ENCODE results near the gene ESR1. TPM values are rescaled to one million over a fixed set of nuclear protein-coding genes. Genes with fewer than 3 reads are reported as not detected.

Gene ESR1
- total RNA-seq, 2 experiments from 2014 or later, result 0.38 to 0.79 TPM

DNA sequence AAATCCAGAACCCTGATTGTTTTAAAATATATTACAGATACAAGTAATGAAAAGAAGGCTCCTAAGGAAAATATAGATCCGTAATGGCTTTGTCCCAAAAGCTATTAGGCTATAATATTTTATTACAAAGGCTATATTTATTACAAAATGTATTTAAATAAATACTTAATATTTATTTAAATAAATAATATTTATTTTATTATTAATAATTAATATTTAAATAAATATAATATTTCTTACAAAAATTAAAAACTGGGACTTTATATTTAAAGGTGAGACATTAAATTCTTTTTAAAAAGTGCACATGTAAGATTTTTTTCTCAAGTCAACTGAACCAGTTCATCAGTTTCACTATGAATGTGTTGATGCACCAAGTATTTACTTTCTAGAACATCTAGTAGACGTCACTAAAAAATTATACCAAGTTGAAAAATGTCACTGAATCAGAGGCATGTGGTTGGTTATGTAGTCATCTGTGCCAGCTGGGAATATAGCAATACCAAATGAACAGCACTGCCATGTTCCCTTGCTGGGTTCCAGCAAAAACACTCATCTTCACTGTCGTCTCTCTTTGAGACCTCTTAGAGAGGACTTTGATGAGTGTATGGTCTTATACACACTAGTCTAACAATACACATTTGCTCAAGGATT lies 278.9 kb downstream of the ESR1 start:
- Mint-ChIP-seq H3K4me1 (ENCODE audit: low read depth) (no peaks in the 10 kb centered on the region), H3K27ac (no peak overlapping the region), H3K36me3 (ENCODE audit: low read depth) (no peaks in the 10 kb centered on the region), H3K27me3 (no peaks in the 10 kb centered on the region), H3K4me3 (no peak overlapping the region), H3K9me3 (no peaks in the 10 kb centered on the region)
- TF ChIP-seq, protein P1, sequence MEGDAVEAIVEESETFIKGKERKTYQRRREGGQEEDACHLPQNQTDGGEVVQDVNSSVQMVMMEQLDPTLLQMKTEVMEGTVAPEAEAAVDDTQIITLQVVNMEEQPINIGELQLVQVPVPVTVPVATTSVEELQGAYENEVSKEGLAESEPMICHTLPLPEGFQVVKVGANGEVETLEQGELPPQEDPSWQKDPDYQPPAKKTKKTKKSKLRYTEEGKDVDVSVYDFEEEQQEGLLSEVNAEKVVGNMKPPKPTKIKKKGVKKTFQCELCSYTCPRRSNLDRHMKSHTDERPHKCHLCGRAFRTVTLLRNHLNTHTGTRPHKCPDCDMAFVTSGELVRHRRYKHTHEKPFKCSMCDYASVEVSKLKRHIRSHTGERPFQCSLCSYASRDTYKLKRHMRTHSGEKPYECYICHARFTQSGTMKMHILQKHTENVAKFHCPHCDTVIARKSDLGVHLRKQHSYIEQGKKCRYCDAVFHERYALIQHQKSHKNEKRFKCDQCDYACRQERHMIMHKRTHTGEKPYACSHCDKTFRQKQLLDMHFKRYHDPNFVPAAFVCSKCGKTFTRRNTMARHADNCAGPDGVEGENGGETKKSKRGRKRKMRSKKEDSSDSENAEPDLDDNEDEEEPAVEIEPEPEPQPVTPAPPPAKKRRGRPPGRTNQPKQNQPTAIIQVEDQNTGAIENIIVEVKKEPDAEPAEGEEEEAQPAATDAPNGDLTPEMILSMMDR (IDR thresholded peaks at IDR 0.05), result no peak
- no peak for ATAC-seq
- ChIA-PET POLR2A (no interaction called here), CTCF (interaction anchor here (1.0 kb wide), 1 partner anchor 9 kb away, joined by 3 read pairs; no protein-coding TSS in a partner anchor)
- intact Hi-C loops (cut with micrococcal nuclease), result no loop called here
- DNase-seq, result no peak

DNA sequence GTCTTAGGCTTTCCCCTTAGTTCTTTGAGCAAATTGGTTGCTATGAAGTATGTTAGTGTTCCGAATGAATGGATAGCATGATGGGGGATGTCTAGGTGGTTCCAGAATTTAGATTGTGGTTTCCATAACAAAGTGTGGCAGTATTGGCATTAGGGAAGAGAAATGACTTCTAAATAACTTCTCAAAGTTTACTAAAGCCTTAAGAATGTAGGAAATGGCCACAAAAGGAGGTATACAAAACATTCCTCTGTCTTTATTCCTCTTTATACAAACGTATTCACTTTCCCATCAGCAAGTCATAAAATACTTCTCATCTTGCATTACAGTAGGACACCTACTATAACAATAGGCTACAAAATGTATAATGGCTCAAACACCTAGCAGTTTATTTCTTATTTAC lies 279.6 kb downstream of the ESR1 start:
- TF ChIP-seq, protein P1 (IDR thresholded peaks at IDR 0.05), result no peak
- no peaks in the 10 kb centered on the region for H3K9me3 Mint-ChIP-seq
- no peak for ATAC-seq
- no peaks in the 10 kb centered on the region for H3K36me3 Mint-ChIP-seq (ENCODE audit: low read depth)
- no peaks in the 10 kb centered on the region for H3K27me3 Mint-ChIP-seq
- intact Hi-C loops (cut with micrococcal nuclease), result no loop called here
- no peak for DNase-seq
- ChIA-PET POLR2A (no interaction called here), CTCF (interaction anchor here (1.0 kb wide), 1 partner anchor 8 kb away, joined by 3 read pairs; no protein-coding TSS in a partner anchor)
- no peak overlapping the region for H3K27ac Mint-ChIP-seq
- H3K4me3 Mint-ChIP-seq, result no peak overlapping the region
- no peaks in the 10 kb centered on the region for H3K4me1 Mint-ChIP-seq (ENCODE audit: low read depth)

DNA sequence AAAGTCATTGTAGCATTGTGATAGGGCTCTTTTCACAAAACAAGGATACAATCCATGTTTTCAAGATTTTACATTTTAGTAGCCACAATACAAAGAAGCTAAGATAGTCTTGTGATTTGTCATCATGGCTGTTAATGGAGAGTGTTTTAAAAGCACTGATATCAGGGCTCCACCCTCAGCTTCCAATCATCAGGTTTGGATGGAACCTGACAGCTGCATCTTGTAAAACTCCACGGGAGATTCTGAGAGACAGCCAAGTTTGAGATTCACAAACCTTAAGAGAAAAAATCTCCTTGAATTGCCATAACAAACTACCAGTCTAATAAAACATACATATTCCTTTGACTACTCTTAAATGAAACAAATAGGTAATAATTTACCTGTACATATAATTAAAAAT lies 280.2 kb downstream of the ESR1 start:
- Mint-ChIP-seq H3K4me3 (no peak overlapping the region), H3K9me3 (no peaks in the 10 kb centered on the region), H3K4me1 (ENCODE audit: low read depth) (no peaks in the 10 kb centered on the region), H3K27ac (no peak overlapping the region), H3K36me3 (ENCODE audit: low read depth) (no peaks in the 10 kb centered on the region), H3K27me3 (no peaks in the 10 kb centered on the region)
- ChIA-PET POLR2A (no interaction called here), CTCF (no interaction called here)
- TF ChIP-seq, protein P1 (IDR thresholded peaks at IDR 0.05), result no peak
- intact Hi-C loops (cut with micrococcal nuclease), result no loop called here
- ATAC-seq, result no peak
- DNase-seq, result no peak

DNA sequence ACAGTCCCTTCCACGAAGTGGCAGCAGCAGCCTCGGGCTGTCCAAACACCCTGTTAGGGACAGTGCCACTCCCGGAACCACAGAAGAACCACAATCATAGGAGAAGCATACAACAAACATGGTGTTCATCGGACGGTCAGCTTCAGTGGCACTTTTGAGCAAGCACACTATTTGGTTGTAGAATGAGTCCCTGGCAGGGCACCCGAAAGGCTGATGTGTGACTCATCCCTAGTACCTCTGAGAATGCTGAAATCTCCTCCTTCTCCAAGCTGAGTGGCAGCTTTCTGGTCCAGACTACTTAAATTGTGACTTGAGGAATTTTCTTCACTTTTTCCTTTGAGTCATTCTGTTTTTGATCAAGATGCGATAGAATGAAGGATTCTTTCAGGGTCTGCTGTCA lies 282.5 kb downstream of the ESR1 start:
- Mint-ChIP-seq H3K4me1 (ENCODE audit: low read depth) (peaks cover 2% of the 10 kb centered on the region), H3K27ac (no peak overlapping the region), H3K9me3 (no peaks in the 10 kb centered on the region), H3K27me3 (no peaks in the 10 kb centered on the region), H3K36me3 (ENCODE audit: low read depth) (no peaks in the 10 kb centered on the region), H3K4me3 (no peak overlapping the region)
- DNase-seq, result no peak
- ATAC-seq, result no peak
- ChIA-PET CTCF (no interaction called here), POLR2A (no interaction called here)
- intact Hi-C loops (cut with micrococcal nuclease), result no loop called here
- TF ChIP-seq, protein P1 (IDR thresholded peaks at IDR 0.05), result no peak

DNA sequence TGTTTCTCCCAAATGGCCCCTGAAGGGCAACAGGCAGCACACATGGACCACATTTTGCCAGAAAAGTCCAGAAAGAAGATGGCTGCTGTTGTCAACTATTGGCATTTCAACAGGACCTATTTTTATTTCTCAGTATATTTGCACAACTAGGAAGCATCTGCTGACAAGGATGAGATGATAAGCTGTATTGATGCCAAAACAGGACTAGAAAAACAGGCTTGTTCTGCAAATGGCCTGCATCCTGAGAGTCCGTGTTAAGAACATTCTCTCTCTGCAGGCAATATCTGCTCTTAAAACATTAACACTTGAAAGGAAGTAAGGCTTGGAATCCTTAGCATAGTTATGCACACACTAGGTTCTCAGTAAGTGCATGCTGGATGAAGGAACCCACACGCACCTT lies 283.7 kb downstream of the ESR1 start:
- no peaks in the 10 kb centered on the region for H3K36me3 Mint-ChIP-seq (ENCODE audit: low read depth)
- ChIA-PET CTCF (no interaction called here), POLR2A (no interaction called here)
- no peak for DNase-seq
- intact Hi-C loops (cut with micrococcal nuclease), result no loop called here
- no peaks in the 10 kb centered on the region for H3K9me3 Mint-ChIP-seq
- H3K4me3 Mint-ChIP-seq, result no peak overlapping the region
- TF ChIP-seq, protein P1 (IDR thresholded peaks at IDR 0.05), result no peak
- H3K4me1 Mint-ChIP-seq (ENCODE audit: low read depth), result peaks cover 3% of the 10 kb centered on the region
- no peak for ATAC-seq
- no peaks in the 10 kb centered on the region for H3K27me3 Mint-ChIP-seq
- no peak overlapping the region for H3K27ac Mint-ChIP-seq
